A204.1 (cell line): ENCODE results near the gene DNAJC1.
"Not testable (repeated sequence)": the region's sequence is repeated elsewhere in the genome, so short reads cannot be mapped to it uniquely, and the experiment has no call there.

ENCODE experiments used
- FAIRE-seq: peaks from 2 replicates; lab custom pipeline; 2012; peaks lifted over from hg19 to GRCh38; lab: Jason Lieb, UNC

DNAJC1 gene

DNA sequence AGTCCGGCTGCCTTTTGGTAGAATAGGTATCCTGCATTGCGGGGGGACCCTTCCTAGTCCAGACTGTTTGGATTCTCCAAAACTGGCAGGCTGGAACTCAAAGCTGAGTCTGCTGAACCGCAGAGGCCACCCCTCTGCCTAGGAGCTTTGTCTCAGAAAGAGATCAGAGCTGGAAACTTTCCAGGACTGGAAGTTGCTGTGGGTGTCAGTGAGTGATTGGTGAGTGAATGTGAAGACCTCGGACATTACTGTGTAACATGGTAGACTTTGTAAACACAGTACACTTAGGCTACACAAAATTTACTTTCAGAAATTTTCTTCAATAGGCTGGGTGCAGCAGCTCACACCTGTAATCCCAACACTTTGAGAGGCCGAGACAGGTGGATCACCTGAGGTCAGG is 103.8 kb downstream of the DNAJC1 start:
- FAIRE-seq, result no peak

DNA sequence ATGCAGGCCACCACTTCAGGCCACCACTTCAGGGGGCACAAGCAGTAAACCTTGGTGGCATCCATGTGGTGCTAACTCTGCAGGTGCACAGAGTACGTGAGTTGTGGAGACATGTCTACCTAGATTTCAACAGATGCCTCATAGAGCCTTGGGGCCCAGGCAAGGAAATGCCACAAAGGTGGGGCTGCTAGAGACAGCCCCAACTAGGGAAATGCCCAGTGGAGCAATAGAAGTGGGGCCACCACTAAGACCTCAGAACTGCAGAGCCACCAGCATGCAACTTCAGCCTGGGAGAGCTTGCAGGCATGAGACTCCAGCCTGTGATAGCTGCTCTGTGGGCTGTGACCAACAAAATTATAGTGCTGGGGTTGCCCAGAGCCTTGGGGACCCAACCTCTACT is 107.6 kb downstream of the DNAJC1 start:
- FAIRE-seq, result no peak

DNA sequence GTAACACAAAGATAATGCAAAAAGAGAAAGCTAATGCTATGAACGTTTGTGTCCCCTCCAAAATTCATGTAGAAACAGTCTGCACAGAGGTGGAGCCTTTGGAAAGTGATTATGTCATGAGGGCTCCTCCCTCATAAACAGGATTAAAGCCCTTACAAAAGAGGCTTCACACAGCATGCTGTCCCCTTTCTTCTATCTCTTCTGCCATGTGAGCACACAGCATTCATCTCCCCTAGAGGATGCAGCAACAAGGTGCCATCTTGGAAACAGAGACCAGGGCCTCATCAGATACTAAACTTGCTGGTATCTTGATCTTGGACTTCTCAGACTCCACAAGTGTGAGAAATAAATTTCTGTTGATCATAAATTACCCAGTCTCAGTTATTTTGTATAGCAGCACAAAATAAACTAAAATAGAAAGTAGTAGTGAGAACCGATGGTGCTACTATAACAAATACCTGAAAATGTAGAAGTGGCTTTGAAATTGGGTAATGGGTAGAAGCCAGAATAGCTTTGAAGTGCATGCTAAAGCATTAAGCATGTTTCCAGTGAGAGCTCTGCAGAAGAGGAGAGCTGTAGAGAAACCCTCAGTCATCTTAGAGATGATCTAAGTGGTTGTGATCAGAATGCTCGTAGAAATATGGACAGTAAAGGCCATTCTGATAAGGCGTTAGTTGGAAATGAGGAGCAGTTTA is 108.7 kb downstream of the DNAJC1 start:
- FAIRE-seq, result no peak

- no peak for FAIRE-seq
These were observed 112.1 kb downstream of the DNAJC1 start for GRCh38 chr10:21891439-21891838.

DNA sequence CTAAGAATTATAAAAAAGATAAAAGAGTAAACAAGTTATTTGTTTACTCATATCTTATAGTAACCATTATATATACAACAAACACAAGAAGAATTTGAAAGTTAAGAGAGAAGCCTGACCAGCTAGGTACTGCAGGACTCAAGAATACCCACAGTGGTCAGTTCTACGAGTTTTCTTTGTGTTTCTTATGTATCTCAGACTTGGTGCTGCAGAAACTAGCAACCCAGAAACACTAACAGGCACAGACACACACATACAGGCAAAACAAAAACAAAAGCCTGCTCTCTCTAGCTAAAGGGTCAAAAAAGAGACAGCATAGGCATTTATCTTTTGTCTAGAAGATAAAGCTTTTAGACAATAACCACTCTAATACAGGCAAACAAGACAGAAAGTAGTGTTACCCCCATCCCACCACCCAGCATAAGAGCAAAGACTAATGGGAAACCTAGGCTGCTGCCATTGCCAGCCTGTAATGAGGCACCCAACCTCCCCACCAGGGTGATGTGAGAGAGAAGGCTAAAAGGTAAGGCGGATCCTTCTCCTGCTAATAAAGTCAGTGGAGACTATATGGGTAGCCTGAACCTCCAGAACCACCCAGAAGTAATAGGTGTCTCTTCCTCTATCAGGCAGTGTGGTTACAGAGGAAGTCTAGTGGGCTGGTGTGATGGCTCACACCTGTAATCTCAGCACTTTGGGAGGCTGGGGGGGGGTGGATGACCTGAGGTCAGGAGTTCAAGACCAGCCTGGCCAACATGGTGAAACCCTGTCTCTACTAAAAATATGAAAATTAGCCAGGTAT is 113.9 kb downstream of the DNAJC1 start:
- FAIRE-seq, result no peak

GRCh38 chr10:21888959-21889358 is 114.6 kb downstream of the DNAJC1 start:
- FAIRE-seq, result no peak

GRCh38 chr10:21885940-21886339 is 117.6 kb downstream of the DNAJC1 start:
- no peak for FAIRE-seq

GRCh38 chr10:21873198-21873597 is 130.3 kb downstream of the DNAJC1 start:
- FAIRE-seq, result no peak

GRCh38 chr10:21872771-21873170 is 130.8 kb downstream of the DNAJC1 start:
- FAIRE-seq, result not testable (repeated sequence)

- no peak for FAIRE-seq
These were observed 132.7 kb downstream of the DNAJC1 start for GRCh38 chr10:21870849-21871248.

DNA sequence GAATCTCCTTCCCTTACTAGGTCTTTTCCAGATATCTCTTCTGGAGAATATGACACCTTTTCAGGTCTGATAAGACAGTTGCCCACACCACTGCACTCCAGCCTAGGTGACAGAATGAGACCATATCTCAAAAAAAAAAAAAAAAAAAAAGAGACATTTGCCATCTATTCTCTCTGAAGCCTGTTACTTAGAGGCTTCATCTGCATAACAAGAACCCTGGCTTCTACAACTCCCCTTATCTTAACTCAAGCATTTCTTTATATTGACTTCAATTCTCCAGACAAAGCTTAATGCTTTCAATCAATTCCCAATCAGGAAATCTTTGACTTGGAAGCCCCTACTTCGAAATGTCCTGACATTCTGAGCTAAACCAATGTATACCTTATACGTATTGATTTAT is 134.4 kb downstream of the DNAJC1 start:
- FAIRE-seq, result not testable (repeated sequence)

DNA sequence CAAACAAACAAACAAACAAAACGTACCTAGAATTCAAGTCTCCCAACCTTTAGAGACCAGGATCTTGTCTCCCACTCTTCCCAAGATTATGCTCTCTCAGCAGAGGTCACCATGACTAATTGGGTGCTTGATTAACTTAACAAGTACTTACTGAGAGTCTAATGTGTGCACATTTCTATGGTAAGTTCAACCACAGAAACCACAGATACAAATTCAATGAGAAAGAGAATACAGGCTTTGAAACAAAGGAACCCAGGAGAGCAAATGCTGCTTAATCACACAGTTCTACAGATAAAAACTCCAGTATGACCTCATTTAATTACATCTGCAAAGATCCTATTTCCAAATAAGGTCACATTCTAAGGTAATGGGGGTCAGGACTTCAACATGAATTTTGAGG is 142.8 kb downstream of the DNAJC1 start:
- no peak for FAIRE-seq

GRCh38 chr10:21858455-21858854 is 145.1 kb downstream of the DNAJC1 start:
- FAIRE-seq, result no peak

DNA sequence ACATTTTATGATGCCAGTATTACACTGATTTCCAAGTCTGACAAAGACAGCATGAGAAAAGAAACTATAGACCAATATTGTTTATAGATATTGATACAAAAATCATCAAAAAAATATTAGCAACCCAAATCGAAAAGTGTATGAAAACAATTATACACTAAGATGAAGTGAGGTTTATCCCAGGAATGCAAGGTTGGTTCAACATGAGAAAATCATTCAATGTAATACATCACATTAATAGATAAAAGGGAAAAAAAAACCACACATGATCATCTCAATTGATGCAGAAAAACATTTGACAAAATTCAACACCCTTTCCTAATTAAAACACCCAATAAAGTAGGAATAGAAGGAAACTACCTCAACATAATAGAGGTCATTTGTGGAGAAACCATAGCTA is 153.9 kb downstream of the DNAJC1 start:
- FAIRE-seq, result no peak

DNA sequence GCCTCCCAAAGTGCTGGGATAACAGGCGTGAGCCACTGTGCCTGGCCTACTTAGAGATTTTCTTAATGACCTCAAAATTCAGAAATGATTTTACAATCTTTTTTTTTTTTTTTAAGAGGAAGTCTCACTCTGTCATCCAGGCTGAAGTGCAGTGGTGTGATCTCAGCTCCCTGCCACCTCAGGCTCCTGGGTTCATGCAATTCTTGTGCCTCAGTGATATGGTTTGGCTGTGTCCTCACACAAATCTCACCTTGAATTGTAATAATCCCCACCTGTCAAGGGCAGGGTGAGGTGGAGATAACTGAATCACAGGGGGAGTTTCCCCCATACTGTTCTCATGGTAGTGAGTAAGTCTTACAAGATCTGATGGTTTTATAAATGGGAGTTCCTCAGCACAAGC is 159.9 kb downstream of the DNAJC1 start:
- no peak for FAIRE-seq

DNA sequence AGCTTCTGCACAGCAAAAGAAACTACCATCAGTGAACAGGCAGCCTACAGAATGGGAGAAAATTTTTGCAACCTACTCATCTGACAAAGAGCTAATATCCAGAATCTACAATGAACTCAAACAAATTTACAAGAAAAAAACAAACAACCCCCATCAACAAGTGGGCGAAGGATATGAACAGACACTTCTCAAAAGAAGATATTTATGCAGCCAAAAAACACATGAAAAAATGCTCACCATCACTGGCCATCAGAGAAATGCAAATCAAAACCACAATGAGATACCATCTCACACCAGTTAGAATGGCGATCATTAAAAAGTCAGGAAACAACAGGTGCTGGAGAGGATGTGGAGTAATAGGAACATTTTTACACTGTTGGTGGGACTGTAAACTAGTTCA is 162.3 kb downstream of the DNAJC1 start:
- FAIRE-seq, result not testable (repeated sequence)

DNA sequence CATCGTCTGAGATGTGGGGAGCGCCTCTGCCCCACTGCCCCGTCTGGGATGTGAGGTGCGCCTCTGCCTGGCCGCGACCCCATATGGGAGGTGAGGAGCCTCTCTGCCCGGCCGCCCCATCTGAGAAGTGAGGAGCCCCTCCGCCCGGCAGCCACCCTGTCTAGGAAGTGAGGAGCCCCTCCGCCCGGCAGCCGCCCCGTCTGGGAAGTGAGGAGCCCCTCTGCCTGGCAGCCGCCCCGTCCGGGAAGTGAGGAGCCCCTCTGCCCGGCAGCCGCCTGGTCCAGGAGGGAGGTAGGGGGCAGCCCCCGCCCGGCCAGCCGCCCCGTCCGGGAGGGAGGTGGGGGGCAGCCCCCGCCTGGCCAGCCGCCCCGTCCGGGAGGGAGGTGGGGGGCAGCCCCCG is 166.0 kb downstream of the DNAJC1 start:
- not testable (repeated sequence) for FAIRE-seq

DNA sequence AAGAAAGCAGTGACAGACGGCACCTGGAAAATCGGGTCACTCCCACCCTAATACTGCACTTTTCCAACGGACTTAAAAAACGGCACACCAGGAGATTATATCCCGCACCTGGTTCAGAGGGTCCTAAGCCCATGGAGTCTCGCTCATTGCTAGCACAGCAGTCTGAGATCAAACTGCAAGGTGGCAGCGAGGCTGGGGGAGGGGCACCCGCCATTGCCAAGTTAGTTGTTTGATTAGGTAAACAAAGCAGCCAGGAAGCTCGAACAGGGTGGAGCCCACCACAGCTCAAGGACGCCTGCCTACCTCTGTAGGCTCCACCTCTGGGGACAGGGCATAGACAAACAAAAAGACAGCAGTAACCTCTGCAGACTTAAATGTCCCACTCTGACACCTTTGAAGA is 169.0 kb downstream of the DNAJC1 start:
- FAIRE-seq, result not testable (repeated sequence)

DNA sequence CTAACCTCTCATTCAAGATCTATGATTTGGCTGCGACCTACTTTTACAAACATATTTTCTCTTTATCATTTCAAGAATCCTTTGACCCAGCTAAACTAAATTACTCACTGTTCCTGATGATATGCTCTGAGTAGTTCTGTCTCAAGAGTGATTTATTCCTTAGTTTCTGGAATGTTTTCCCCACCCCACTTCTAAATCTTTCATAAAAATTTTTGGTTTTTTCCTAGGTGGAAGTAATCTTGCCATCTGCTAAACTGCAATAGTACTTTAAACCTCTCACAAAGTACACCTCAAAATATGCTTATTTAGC is 170.8 kb downstream of the DNAJC1 start:
- FAIRE-seq, result no peak

DNA sequence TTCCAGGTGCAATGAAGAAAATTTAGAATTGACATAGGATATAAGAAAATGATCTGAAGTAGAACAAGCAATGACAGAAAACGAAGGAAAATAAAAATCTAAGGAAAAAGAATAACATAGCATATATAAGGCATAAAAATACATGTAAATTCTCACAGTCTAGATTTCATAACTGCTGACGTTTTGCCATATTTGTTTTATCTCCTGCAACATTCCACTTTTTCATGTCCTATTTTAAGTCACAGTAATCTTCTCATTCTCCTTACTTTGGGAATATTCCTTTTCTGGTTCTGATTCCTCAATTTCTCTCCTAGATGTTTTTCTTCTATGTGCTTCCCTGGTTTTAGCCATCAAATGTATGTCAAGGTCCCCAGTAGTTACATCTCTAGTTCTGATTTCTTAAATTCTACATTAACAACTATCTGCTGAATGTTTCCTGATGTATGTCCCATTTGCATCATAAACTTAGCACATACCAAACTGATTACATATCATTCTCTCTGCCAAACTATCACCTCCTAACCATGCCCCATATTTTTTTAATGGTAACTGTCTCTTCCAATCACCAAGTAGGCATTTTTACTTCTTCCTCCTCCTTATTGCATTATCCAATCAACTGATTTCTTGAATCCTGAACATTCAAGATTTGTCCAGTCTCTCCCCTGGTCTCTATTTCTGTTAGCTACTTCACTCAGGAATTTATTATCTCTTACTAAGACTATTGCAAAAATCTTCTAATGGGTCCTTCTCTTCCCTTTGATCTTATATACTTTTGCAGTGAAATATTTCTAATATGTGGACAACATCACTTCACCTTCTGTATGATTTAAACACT is 171.3 kb downstream of the DNAJC1 start:
- no peak for FAIRE-seq

DNA sequence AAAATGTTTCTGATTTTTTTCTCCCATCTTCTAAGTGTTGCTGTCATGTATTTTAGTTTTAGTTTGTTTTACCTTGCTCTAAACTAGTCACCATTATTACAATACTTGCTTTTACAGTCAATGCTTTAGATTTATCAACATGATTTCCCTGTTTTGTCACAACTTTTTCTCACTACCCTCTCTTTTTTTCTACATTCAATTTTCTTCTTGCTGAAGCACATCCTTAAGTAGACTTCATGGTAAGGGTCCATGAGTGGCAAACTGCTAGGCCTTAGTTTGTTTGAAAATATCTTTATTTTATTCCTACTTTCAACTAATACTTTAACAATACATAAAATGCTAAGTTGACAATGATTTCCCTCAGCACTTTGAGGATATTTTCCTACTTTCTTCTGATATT is 173.5 kb downstream of the DNAJC1 start:
- FAIRE-seq, result no peak

DNA sequence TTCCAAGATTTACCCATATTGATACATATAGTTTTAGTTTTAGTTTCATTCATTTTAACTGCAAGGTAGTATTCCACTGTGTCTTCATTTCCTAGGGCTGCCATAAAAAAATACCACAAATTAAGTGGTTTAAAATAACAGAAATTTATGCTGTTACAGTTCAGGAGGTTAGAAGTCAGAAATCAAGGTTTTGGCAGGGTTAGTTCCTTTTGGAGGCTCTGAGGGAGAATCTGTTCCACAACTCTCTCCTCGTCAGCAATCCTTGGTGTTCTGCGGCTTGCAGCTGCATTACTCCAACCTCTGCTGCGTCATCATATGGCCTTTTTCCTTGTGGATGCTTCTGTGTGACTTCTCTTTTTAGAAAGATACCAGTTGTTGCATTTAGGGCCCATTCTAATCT is 176.2 kb downstream of the DNAJC1 start:
- FAIRE-seq, result no peak

DNA sequence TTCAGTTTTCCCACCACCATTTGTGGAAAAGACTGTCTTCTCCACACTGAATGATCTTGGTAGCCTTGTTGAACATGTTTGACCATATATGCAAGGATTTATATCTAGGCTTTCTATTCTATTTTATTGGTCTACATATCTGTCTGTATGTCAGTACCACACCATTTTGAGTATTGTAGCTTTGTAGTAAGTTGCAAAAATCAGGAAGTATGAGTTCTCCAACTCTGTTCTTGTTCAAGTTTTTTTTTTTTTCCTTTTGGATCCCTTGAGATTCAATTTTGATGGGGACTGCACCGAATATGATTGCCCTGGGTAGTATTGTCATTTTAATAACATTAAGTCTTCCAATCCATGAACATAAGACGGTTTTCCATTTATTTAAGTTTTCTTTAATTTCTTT is 176.8 kb downstream of the DNAJC1 start:
- no peak for FAIRE-seq
